Neuronal stem cell (in vitro differentiated cells): Measurements from ENCODE around the gene DENND1B.

Experiments used
- DNase-seq: peaks from one replicate; pipeline ENCODE4 v3.0.0-alpha.2; 2013; ENCODE audit warnings: low spot score
- H2AFZ ChIP-seq: one replicate; pipeline ENCODE4 v1.6.1; 2013; ENCODE audit warnings: mild to moderate bottlenecking, low read length, inconsistent platforms
- H2AK5ac ChIP-seq: 2 replicates; pipeline ENCODE4 v1.6.1; 2013; ENCODE audit warnings: low read depth, mild to moderate bottlenecking, inconsistent platforms, low read length, moderate library complexity, mixed read lengths
- H2BK120ac ChIP-seq: 2 replicates; pipeline ENCODE4 v1.6.1; 2013; ENCODE audit warnings: low read depth, mild to moderate bottlenecking, inconsistent platforms, low read length, moderate library complexity, mixed read lengths
- H2BK12ac ChIP-seq: one replicate; pipeline ENCODE4 v1.6.1; 2013; ENCODE audit warnings: low read length, inconsistent platforms
- H2BK15ac ChIP-seq: 2 replicates; pipeline ENCODE4 v1.6.1; 2013; ENCODE audit warnings: mild to moderate bottlenecking, low read length, inconsistent platforms, mixed read lengths
- H2BK5ac ChIP-seq: one replicate; pipeline ENCODE4 v1.6.1; 2013; ENCODE audit warnings: inconsistent platforms, mild to moderate bottlenecking, low read length, moderate library complexity
- H3K14ac ChIP-seq: one replicate; pipeline ENCODE4 v1.6.1; 2013; ENCODE audit warnings: low read length, inconsistent platforms
- H3K18ac ChIP-seq: 2 replicates; pipeline ENCODE4 v1.6.1; 2013; ENCODE audit warnings: low read length, inconsistent platforms
- H3K23ac ChIP-seq: 2 replicates; pipeline ENCODE4 v1.6.1; 2013; ENCODE audit warnings: low read depth, mild to moderate bottlenecking, mixed read lengths, low read length, inconsistent platforms; ENCODE audit not compliant: poor library complexity
- H3K27ac ChIP-seq: replicated peaks from 3 replicates; pipeline ENCODE4 v1.5.1; 2013; ENCODE audit warnings: low read length, inconsistent platforms
- H3K27me3 ChIP-seq, 3 experiments: 2 replicates each; pipeline ENCODE4 v1.6.1; 2013; ENCODE audit warnings: low read length in 3 of 3, mild to moderate bottlenecking in 2 of 3, inconsistent platforms in 1 of 3, low read depth in 1 of 3, mixed read lengths in 1 of 3, moderate library complexity in 1 of 3; ENCODE audit not compliant: control insufficient read depth in 3 of 3, insufficient read depth in 3 of 3
- H3K36me3 ChIP-seq, 2 donors: replicated peaks in 1 of 2; 2 replicates each; pipeline ENCODE4 v1.6.1; 2013; ENCODE audit warnings: low read length in 2 of 2; ENCODE audit not compliant: control insufficient read depth in 2 of 2, insufficient read depth in 2 of 2
- H3K4ac ChIP-seq: 2 replicates; pipeline ENCODE4 v1.6.1; 2013; ENCODE audit warnings: inconsistent platforms, mild to moderate bottlenecking, low read length, moderate library complexity
- H3K4me1 ChIP-seq, 2 donors: 1 replicate in 1 of 2; 2 replicates in 1 of 2; pipeline ENCODE4 v1.6.1; 2013; ENCODE audit warnings: low read length in 2 of 2, low read depth in 1 of 2; ENCODE audit not compliant: control insufficient read depth in 2 of 2, insufficient read depth in 1 of 2
- H3K4me2 ChIP-seq: one replicate; pipeline ENCODE4 v1.6.1; 2013; ENCODE audit warnings: mild to moderate bottlenecking, low read length, inconsistent platforms; ENCODE audit not compliant: insufficient read depth, poor library complexity, severe bottlenecking
- H3K4me3 ChIP-seq, 2 donors: 2 replicates each; pipeline ENCODE4 v1.5.1; 2013; ENCODE audit warnings: low read length in 2 of 2, mild to moderate bottlenecking in 2 of 2, inconsistent platforms in 1 of 2, moderate library complexity in 1 of 2
- H3K79me1 ChIP-seq: one replicate; pipeline ENCODE4 v1.6.1; 2013; ENCODE audit warnings: low read depth, mild to moderate bottlenecking, inconsistent platforms, low read length, moderate library complexity
- H3K9ac ChIP-seq: one replicate; pipeline ENCODE4 v1.6.1; 2013; ENCODE audit warnings: mild to moderate bottlenecking, low read depth, low read length, inconsistent platforms; ENCODE audit not compliant: poor library complexity
- H3K9me3 ChIP-seq, 2 donors: replicated peaks in 1 of 2; 2 replicates each; pipeline versions ENCODE3 to v1.6.1; 2013; ENCODE audit warnings: low read length in 2 of 2, mild to moderate bottlenecking in 2 of 2, inconsistent platforms in 1 of 2, low read depth in 1 of 2, mixed read lengths in 1 of 2, moderate library complexity in 1 of 2; ENCODE audit not compliant: control insufficient read depth in 2 of 2, insufficient read depth in 1 of 2
- H4K8ac ChIP-seq: one replicate; pipeline ENCODE4 v1.6.1; 2013; ENCODE audit warnings: low read depth, mild to moderate bottlenecking, inconsistent platforms, low read length, moderate library complexity
- H4K91ac ChIP-seq: one replicate; pipeline ENCODE4 v1.6.1; 2013; ENCODE audit warnings: low read length, low read depth, mild to moderate bottlenecking, inconsistent platforms; ENCODE audit not compliant: poor library complexity
- WGBS, 2 donors: extraction: QIAGEN DNeasy Blood & Tissue Kit; methylation state at CpG; one replicate each; pipeline ENCODE4 v1.1.7; 2013; ENCODE audit warnings: missing lambda C conversion rate in 2 of 2, mixed read lengths in 1 of 2; ENCODE audit not compliant: insufficient read length in 2 of 2, insufficient replicate concordance in 1 of 2; ENCODE audit errors: extremely low coverage in 2 of 2; 5-methylcytosine and 5-hydroxymethylcytosine counted together

The DENND1B gene

GRCh38 chr1:197810812-197811211 lies 35.5 kb upstream of the DENND1B start:
- Histone ChIP-seq H3K36me3 (no peaks in the 10 kb centered on the region), H2BK5ac (no peak overlapping the region), H3K27me3 (no peaks in the 10 kb centered on the region), H2BK120ac (no peak overlapping the region), H3K79me1 (no peaks in the 10 kb centered on the region), H2BK15ac (no peak overlapping the region), H3K18ac (no peak overlapping the region), H3K27ac (no peak overlapping the region), H2AK5ac (no peak overlapping the region), H3K9ac (no peak overlapping the region), H4K91ac (no peak overlapping the region), H2BK12ac (no peak overlapping the region), H3K4ac (no peak overlapping the region), H3K4me2 (no peak overlapping the region), H3K4me3 (no peak overlapping the region), H3K14ac (no peak overlapping the region), H3K23ac (no peak overlapping the region), H4K8ac (no peak overlapping the region), H3K9me3 (no peaks in the 10 kb centered on the region), H3K4me1 (no peaks in the 10 kb centered on the region), H2AFZ (no peak overlapping the region)
- no peak for DNase-seq
- no CpG with 5 or more reads among the region's 4 CpGs for WGBS, 2 donors

GRCh38 chr1:197808880-197809279 lies 33.6 kb upstream of the DENND1B start:
- DNase-seq: no peak
- no peak overlapping the region for H4K8ac ChIP-seq
- no CpG with 5 or more reads among the region's 3 CpGs for WGBS, 2 donors

GRCh38 chr1:197807739-197808453 lies 32.6 kb upstream of the DENND1B start:
- Histone ChIP-seq H3K9me3 (no peaks in the 10 kb centered on the region), H2AK5ac (no peak overlapping the region), H3K4me1 (no peaks in the 10 kb centered on the region), H4K91ac (no peak overlapping the region), H4K8ac (no peak overlapping the region), H2BK12ac (no peak overlapping the region), H2BK120ac (no peak overlapping the region), H2AFZ (no peak overlapping the region), H3K18ac (no peak overlapping the region), H3K4me3 (no peak overlapping the region), H3K4me2 (no peak overlapping the region), H3K14ac (no peak overlapping the region), H3K4ac (no peak overlapping the region), H3K36me3 (no peaks in the 10 kb centered on the region), H3K79me1 (no peaks in the 10 kb centered on the region), H2BK5ac (no peak overlapping the region), H3K27me3 (no peaks in the 10 kb centered on the region), H2BK15ac (no peak overlapping the region), H3K9ac (no peak overlapping the region), H3K27ac (no peak overlapping the region), H3K23ac (no peak overlapping the region)
- DNase-seq: no peak
- no CpG with 5 or more reads among the region's 5 CpGs for WGBS, 2 donors

More at GRCh38 chr1:197808880-197809279, 33.6 kb upstream of the DENND1B start:
- no peak overlapping the region for H2BK120ac ChIP-seq
- H3K14ac ChIP-seq: no peak overlapping the region
- no peak overlapping the region for H3K4me3 ChIP-seq
- no peak overlapping the region for H3K18ac ChIP-seq
- H3K27me3 ChIP-seq: no peaks in the 10 kb centered on the region
- H4K91ac ChIP-seq: no peak overlapping the region
- H3K9ac ChIP-seq: no peak overlapping the region
- no peaks in the 10 kb centered on the region for H3K9me3 ChIP-seq
- H2AK5ac ChIP-seq: no peak overlapping the region
- H2BK5ac ChIP-seq: no peak overlapping the region
- no peak overlapping the region for H2BK12ac ChIP-seq
- no peaks in the 10 kb centered on the region for H3K36me3 ChIP-seq
- no peak overlapping the region for H2BK15ac ChIP-seq
- H3K4me2 ChIP-seq: no peak overlapping the region
- H2AFZ ChIP-seq: no peak overlapping the region
- no peak overlapping the region for H3K23ac ChIP-seq
- no peak overlapping the region for H3K27ac ChIP-seq
- no peaks in the 10 kb centered on the region for H3K4me1 ChIP-seq
- H3K4ac ChIP-seq: no peak overlapping the region
- no peaks in the 10 kb centered on the region for H3K79me1 ChIP-seq

- no peak overlapping the region for H3K9ac ChIP-seq
- H3K27ac ChIP-seq: no peak overlapping the region
- H4K91ac ChIP-seq: no peak overlapping the region
- H3K27me3 ChIP-seq: no peaks in the 10 kb centered on the region
- H3K4me2 ChIP-seq: no peak overlapping the region
- no peak overlapping the region for H4K8ac ChIP-seq
- H2BK15ac ChIP-seq: no peak overlapping the region
- H2AK5ac ChIP-seq: no peak overlapping the region
- H3K36me3 ChIP-seq: no peaks in the 10 kb centered on the region
- no peaks in the 10 kb centered on the region for H3K4me1 ChIP-seq
- DNase-seq: no peak
- H3K18ac ChIP-seq: no peak overlapping the region
- H2BK12ac ChIP-seq: no peak overlapping the region
- no peak overlapping the region for H3K23ac ChIP-seq
- no peak overlapping the region for H2AFZ ChIP-seq
- no peak overlapping the region for H2BK5ac ChIP-seq
- WGBS, 2 donors: no CpG with 5 or more reads among the region's 4 CpGs
- H2BK120ac ChIP-seq: no peak overlapping the region
- no peak overlapping the region for H3K4ac ChIP-seq
- no peak overlapping the region for H3K14ac ChIP-seq
- H3K79me1 ChIP-seq: no peaks in the 10 kb centered on the region
- no peaks in the 10 kb centered on the region for H3K9me3 ChIP-seq
- no peak overlapping the region for H3K4me3 ChIP-seq
Measured at GRCh38 chr1:197807216-197807615, 31.9 kb upstream of the DENND1B start.
